D721Med (cell line): Measurements from ENCODE around the gene PKLR.

Source experiments
- DNase-seq: peaks from one replicate; pipeline ENCODE4 v3.0.0; 2011; ENCODE audit warnings: low spot score; ENCODE audit not compliant: insufficient read length
- FAIRE-seq: peaks from 2 replicates; lab custom pipeline; 2011; peaks lifted over from hg19 to GRCh38; lab: Jason Lieb, UNC
- CTCF ChIP-seq: IDR thresholded peaks from 2 replicates; pipeline ENCODE4 v1.5.1; 2012; ENCODE audit warnings: mild to moderate bottlenecking, control low read depth; ENCODE audit not compliant: insufficient read depth; ENCODE audit errors: missing control alignments

PKLR gene

GRCh38 chr1:155304558-155305063 is 3.4 kb upstream of the PKLR start:
- no peak for TF ChIP-seq CTCF
- DNase-seq (no peak), FAIRE-seq (no peak)

- FAIRE-seq (no peak), DNase-seq (no peak)
- TF ChIP-seq CTCF: no peak
Measured at GRCh38 chr1:155300553-155301329, 497 bp downstream of the PKLR start.

GRCh38 chr1:155300024-155300423 is 1.2 kb downstream of the PKLR start:
- FAIRE-seq (no peak), DNase-seq (no peak)
- no peak for TF ChIP-seq CTCF

GRCh38 chr1:155297384-155297783 is 3.9 kb downstream of the PKLR start:
- DNase-seq (no peak), FAIRE-seq (no peak)
- no peak for TF ChIP-seq CTCF

- FAIRE-seq (no peak), DNase-seq (no peak)
- no peak for TF ChIP-seq CTCF
Measured at GRCh38 chr1:155296661-155297060, 4.6 kb downstream of the PKLR start.

- FAIRE-seq (no peak), DNase-seq (no peak)
- TF ChIP-seq CTCF: no peak
Measured at GRCh38 chr1:155295942-155296267, 5.3 kb downstream of the PKLR start.
